ELF-1 (cell line): ENCODE data around the gene CD200.

ENCODE experiments used
- DNase-seq: peaks from one replicate; pipeline ENCODE4 v3.0.0-alpha.2; 2016; ENCODE audit warnings: low read depth, low spot score

The CD200 gene, protein sequence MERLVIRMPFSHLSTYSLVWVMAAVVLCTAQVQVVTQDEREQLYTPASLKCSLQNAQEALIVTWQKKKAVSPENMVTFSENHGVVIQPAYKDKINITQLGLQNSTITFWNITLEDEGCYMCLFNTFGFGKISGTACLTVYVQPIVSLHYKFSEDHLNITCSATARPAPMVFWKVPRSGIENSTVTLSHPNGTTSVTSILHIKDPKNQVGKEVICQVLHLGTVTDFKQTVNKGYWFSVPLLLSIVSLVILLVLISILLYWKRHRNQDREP

DNA sequence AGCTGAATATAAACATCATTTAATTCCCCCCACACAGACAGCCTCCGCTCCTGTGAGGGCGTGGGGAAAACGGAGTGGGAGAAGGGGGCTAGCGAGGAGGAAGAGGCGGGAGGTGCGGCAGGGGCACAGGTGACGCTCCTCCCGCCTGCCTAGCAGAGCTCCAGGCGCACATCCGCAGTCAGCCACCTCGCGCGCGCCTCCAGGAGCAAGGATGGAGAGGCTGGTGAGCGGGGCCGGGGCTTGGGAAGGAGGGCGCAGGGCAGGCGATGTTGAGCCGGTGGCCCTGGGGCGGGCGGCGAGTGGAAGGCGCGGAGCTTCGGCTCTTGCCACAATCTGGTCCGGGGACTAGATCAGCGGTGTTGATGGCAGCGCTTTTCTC is at the start of gene CD200:
TSS of gene CD200 (plus strand) at position 155 of the 379 bp plus-strand sequence. CDS start at position 212, 57 bp downstream.
- DNase-seq: peak; percentile 87

DNA sequence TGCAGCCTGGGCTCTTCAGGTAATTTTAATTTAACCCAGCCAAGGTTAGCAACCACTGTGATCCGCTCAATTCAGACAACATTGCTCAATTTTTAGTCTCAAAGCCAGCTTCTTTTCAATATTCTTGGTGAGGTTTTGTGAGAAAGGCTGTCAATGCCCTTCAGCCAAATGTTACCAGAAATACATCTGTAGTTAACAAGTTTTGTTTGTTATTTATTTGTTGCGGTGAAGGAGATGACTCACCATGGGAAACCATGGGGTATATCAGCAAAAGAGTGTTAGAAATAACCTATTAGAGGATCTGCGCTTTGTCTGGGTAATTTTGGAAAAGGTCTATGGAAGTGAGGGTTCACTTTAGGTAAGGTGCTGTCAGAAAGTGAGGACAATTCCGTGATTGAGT is 43.9 kb upstream of the CD200 start:
- no peak for DNase-seq

DNA sequence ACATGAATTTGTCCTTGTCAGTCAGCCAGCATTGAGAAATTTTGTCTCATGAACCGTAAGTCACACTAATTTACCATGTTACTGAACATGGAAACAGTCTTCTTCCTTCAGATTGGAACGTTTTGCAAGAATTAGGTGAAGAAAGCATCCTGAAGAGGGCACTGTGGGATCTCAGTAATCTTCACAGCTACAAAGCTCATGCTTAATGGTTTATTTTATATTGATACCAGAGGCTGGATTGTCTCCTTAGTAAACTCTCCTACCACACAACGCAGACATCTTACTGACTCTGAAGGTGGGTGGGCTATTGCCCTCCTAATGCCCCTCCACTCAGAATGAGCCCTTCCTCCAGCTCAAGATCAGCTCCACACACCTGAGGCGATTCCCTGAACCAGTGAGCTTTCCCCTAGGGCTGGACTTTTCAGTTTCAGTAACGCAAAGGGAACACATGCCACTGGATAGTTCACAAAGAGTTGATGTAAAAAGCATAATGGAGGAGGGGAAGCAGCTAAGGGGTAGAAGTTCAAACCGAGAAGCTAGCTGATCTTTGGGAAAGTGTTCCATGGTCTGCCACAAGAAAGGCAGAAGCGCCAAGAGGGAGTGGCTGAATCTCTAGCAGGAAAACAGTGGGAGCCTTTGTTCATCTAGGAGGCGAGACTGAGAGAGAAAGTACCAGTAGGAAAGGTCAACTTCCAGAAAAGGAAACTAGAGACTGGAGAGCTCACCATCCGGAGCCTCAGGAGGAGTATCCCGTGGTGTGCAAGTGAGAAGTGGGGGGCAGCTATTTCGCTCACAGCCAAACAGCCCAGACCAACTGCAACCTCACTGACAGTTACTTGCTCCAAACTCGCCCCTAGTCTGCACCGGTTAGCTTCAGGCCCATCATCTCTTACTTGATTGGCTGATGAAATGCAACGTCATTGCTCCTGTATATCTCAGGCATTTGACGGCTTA is 39.3 kb upstream of the CD200 start, which contains the start of gene SLC9C1:
TSS of gene SLC9C1 (minus strand) at position 849 of the 954 bp plus-strand sequence. CDS start 7,425 bp downstream, outside the sequence.
- DNase-seq: peak; percentile 75

DNA sequence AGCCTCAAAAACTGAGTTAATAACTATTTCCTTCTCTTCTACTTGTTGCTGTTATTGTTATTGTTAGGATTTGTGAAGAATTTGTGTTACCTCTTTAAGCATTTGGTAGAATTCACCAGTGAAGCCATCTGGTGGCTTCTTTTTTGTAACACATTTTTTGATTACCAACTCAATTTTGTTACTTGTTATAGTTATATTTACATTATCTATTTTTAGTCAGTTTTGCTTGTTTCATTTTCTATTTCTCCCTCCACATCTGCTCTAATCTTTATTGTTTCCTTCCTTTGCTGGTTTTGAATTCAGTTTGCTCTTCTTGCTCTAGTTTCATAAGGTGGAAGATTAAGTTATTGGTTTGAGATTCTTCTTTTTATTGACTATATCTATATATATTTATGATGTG is 35.2 kb upstream of the CD200 start:
- DNase-seq: no peak

DNA sequence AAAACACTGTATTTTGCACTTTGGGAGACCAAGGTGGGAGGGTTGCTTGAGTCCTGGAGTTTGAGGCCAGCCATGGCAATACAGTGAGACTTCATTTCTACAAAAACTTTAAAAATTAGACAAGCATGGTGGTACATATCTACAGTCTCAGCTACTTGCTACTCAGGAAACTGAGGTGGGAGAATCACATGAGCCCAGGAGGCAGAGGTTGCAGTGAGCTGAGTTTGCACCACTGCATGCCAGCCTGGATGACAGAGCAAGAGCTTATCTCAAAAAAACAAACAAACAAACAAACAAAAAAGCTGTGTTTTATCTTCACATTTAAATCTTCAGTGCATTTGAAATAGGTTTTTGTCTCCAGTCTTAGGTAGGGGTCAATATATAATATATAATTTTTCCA is 34.2 kb upstream of the CD200 start:
- DNase-seq: no peak

DNA sequence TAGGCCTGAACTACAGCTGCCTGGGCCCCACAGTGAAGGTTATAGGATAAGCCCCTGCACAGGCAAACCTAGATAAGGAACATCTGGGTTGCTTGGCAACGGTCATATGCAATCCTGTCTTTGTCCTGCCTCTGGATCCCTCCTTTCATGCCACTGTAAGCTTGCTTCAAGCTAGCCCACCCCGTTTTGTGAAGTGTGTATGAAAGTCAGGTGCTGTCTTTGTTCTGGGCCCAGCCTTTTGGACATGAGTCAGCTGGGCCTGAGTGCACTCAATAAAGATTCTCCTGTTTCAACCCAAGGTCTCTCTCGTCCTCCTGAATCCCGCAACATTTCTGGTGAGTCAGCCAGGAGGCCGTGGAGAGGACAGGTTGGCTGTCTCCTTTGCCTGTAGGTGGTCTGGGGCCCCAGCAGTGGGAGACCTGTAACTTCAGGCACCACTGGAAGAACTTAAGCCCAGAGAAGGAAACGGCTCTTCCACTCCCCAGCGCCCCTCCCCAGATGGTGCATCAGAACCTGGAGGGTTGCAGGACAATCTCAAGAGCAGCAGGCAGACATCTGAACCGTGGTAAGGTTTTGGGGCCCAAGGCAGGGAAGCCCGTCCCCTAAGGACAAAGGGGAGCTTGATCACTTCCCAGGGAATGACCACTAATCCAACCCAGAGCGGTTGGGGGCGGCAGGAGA is 30.7 kb upstream of the CD200 start:
- peak; percentile 47 for DNase-seq

DNA sequence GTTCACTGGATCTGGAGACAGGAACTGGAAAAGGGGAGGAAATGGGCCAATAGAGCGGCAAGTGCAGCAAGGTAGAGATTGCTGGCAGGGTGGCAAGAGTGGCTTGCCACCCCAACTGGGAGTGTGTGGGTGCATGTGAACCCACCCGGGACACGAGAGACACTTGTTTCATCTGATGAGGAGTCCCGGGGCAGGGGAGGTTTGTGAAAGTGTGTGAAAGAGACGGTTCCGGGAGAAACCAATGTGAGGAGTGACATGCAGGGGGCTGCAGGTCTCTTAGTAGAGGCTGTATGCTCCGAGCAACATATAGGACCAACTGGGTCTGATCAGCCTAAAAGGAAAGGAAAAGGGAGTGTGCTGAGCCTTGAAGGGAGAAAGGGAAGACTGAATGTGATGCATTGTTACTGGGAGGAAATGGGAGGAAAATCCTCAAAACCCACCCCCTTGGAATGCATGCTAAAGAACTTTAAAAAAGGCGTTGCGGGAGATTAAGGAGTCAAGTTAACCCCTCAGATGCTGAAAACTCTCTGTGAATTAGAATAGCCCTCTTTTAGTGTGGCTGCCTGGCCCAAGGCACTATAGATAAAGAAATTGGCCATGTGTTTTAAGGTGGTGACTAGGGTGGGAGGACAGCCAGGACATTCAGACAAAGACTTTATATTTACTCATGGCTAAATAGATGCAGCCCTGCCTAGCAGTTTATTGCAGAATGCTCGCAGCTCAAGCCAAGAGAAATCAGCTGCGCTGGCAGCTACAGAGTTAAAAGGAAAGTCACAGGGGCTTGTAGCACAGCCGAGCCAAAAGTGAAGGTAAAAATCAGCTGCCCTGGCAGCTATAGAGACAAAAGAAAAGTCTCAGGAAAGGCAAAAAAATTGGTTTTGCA is 29.8 kb upstream of the CD200 start:
- DNase-seq: peak; percentile 90

DNA sequence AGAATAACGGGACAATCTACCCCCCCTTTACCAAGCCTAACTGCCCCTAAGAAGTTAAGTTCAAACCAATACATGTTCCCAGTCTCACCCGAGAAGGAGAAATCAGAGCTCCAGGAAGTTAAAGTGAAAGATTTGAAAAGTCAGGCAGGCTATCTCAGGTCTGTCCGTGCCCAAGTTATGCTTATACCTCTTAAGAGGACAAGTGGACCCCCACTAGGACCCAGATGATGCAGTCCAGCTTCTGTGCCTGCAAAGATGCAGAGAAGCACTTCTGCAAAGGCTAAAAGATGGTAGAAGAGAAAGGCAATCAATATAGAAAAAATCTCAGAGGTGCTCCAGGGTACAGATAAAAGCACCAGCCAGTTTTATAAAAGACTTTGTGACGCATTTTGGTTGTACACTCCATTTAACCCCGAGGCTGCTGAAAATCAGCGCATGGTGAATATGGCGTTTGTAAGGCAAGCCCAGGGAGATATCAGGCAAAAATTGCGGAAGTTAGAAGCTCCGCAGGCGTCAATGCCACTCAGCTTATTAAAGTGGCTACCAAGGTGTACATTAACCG is 29.1 kb upstream of the CD200 start:
- peak; percentile 29 for DNase-seq

DNA sequence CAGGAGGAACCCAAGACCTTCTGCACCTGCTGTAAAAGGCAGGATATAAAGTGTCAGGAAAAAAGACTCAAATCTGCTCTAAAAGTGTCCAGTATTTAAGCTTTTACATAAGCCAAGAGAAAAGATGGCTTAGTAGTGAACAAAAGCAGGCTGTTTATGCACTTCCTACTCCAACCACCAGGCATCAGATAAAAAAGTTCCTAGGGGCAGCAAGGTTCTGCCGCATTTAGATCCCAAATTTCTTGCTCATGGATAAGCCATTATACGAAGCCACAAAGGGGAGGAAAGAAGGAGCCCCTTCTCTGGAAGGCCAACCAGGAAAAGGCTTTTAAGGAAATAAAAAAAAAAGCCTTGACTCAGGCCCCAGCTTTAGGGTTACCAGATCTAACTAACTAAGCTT is 28.3 kb upstream of the CD200 start:
- peak; percentile 26 for DNase-seq

DNA sequence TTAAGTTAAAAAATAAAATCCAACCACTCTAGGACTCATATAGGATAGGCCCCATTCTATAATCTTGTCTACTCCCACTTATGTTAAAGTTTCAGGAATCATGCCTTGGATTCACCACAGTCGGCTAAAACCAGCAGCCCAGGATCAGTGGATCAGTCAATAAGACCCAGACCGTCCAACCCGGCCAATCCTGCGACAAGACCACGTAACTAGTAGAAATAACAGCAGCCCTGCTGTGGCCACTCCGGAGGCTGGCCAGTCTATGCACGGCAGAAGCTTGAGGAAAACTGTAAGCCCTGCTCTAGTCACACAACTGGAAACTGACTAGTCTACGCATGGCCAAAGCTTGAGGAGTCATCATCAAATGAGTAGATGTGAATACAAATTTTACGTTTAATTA is 26.1 kb upstream of the CD200 start:
- no peak for DNase-seq

DNA sequence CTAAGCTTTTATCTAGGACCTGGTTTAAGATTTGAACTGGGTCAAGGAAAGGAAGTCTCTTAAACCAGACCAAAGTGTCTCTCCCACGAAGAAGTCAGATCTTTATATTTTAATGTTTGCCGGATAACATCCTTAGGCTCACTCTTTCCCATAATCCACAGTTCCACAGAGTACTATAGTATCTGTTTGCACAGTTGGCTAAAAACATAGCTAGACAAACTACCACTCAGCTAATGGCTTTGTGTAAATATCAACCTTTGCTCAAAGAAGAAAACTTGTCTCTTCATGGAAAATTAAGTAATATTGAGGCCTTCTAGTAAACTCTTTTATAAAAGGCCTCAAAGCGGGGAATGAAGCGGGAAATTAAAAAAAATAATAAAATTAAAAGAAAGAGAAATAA is 25.4 kb upstream of the CD200 start:
- no peak for DNase-seq

DNA sequence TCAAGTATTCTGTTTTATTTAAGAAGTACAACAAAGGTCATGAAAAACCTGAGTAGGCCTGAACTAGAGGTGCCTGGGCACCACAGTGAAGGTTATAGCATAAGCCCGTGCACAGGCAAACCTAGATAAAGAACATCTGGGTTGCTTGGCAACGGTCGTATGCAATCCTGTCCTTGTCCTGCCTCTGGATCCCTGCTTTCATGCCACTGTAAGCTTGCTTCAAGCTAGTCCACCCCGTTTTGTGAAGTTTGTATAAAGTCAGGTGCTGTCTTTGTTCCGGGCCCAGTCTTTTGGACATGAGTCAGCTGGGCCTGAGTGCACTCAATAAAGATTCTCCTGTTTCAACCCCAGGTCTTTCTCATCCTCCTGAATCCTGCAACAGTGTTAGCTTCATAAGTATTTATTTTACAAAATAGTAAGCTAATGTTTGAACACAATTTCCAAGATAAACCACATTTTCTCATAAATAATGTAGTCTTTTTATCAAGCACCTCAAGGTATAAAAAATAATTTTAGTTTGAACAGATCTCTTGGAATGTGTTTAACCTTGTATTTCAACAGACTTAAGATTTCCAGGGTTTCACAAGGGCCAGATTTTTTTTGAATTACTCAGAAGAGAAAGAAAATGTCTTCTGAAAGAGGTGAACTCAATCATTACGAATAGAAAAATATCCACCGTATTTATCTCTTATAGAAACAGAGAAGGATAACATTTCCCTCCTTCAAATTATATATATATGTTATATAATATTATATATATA is 24.6 kb upstream of the CD200 start:
- peak; percentile 43 for DNase-seq

DNA sequence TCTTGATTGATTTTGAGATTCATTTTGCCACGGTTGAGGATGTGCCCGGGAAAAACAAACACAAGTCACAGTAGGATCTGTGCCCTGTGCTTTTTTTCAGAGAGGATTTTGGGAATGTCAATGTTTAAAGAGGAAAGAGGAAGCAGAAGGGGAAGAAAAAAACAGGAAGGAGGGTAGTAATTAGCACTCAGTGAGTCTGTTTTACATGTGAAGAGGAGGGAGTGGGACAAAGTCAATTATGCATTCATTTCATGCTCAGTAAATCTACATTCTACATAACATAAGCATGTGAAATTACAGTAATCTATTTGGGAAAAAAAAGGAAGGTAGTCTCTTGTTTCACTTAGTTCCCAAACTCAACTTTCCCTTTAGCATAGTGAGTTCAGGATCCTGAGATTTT is 18.3 kb upstream of the CD200 start:
- no peak for DNase-seq

DNA sequence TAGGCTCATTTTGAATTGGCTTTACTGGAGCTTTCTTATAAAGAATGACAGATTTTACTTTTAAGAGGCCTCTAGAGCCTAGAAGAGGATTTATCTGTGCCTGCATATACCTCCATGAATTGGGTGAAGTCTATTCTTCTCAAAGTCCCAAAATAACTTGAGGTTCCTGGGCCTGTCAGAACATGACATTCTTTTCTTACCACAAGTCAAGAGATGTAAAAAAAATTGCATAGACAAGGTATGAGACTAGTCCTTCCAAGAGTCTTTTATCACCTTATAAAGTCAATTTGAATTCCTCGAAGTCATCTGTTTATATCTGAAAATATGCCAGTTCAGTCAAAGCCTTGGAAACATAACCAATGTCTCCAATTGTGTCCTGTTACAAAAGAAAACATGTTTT is 17.2 kb upstream of the CD200 start:
- DNase-seq: no peak

DNA sequence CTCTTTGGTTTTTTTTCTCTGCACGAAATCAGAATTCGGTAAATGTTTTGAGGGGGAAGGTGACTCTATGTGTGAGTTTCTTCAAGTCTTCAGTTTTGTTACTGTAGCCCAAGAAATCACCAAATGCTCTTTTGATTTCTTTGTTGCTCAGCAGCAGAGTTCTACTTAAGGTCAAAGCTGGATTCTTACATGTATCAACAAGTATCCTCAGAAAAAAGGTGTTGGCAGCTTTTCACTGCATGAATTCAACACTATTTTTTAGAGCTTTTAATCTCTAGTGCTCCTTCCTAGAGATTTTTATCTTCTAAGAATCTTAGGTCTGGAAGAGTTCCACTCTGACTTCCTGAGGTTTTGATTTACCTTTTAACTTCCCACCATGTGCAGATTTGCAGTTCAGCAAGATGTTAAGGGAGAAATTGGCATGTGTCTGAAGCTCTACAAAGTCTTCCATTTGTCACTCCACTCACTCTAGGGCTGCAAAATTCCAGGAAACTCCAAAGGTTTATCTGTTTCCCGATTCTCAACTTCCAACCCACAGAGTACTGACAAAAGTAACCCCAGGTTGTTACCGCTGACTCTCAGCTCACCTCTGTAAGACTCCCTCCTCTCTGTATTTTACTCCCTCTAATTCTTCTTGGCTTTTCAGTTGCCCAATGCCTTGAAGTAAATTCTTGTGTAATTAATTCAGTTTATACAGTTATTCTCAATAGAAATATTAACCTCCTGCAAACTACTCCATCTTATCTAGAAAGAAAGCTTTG is 13.3 kb upstream of the CD200 start:
- DNase-seq: no peak

DNA sequence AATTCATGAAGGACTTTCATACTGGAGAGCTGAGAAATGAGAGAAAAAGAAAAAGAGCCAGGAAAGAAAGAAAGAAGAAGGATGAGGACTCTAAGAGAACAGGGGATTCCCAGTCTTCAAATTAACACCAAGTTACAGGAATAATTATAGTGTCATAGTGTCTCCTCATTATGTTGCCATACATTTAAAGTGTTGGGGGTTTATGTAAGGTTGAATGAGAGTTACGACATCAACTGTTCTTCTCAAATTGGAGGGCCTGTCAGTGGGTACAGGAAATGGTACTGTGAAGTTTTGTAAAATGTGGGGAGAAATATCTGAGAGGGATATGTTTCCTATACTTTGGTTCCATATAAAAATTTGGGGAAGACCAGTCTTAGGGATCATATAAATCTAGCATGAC is 12.3 kb upstream of the CD200 start:
- DNase-seq: no peak

DNA sequence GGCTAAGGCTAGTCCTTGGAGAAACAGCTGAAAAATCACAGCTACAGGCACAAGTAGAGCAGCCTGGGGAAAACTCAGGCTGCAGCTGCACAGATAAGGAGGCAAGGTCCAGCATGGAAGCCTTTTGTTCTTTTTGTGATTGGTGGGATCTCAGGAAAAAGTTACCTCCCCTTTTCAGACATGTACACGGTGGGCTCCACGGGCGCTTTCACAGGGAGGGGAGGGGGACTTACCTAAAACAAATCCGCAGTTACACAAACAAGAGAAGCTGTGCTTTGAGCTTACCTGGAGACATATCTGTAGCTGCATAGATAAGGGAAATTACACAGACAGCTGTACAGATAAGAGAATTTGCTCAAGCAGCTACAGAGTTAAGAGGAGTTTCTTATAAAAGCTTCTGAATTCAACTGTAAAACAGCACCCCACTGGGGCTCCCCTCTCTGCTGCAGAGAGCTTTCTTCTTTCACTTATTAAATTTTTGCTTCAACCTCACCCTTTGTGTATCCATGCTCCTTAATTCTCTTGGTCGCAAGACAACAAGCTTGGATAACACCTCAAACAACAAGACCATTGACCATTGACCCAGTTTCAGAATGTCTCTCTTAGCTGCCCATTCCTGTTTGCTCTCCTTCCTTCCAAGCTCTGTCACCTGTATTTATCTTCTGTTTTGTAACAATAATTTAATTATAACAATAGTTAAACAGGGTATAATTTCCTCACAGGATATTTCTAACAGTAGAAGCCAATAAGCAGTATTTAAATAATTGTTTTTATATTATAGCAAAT is 10.9 kb upstream of the CD200 start:
- peak; percentile 68 for DNase-seq

DNA sequence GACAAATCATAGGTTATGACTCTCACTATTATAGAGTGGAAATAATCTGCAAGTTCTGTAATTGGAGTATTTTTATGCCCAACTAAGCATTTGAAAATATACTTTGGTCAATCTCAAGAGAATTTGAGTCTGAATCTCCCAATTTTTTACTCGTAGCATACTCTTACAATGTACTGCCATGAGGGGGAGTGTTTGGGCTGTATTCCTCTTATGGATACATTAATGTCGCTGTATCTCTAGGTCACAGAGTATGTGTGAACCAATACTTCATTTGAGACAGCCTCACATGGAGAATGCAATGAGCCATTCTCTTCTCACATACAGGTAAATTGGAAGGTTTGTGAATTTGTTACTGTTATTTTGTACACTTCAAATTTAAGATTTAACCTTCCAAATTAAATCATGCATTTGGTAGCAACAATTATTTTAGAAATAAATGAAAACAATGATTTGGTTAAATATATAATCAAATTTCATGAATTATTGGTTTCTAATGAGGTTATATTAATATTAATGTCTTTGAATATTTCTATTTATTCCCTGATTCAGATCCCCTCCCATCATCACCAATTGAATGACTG is 5.5 kb upstream of the CD200 start:
- DNase-seq: no peak
